GM23248 (cell line): ENCODE results near the gene OTP.

Experiments used
- EZH2 ChIP-seq: fragments of 200-600 bp; sonication (generic); IDR thresholded peaks from 2 replicates; pipeline ENCODE4 v1.6.1; 2018; ENCODE audit warnings: antibody characterized with exemption, mild to moderate bottlenecking; ENCODE audit not compliant: insufficient read depth, poor library complexity, severe bottlenecking
- EZH2phosphoT487 ChIP-seq: fragments of 200-600 bp; sonication (generic); IDR thresholded peaks from 2 replicates; pipeline ENCODE4 v1.6.1; 2018; ENCODE audit warnings: antibody characterized with exemption, moderate library complexity, mild to moderate bottlenecking, low read depth; ENCODE audit not compliant: insufficient read depth

DNA sequence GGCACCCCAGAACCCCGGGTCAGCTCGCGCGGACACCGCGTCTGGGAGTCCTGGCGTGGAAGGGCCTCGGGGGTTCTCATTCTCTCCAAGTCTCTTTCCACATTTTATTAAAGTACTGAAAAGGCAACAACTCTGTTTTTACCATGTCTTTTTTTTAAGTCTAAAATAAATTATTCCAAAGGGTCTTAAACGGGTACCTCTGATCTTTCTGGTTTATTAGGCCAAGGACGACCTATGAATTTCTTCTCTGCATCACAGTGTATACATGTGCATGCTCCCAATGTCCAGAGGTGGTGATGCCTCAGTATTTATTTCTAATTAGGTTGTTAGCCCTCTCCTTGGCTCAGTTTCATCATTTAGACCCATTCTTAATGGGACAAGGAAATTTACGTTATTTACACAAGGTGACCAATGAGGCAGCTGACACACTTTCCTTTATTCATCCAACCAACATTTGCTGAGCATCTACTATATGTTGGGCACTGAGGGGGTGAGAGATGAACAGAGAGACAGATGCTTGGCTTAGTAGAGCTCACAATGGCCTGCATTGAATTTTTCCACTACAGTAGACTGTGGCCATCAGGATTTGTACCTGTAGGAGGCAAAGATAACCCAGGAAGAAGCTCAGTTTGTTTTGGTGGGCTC is 7.6 kb upstream of the OTP start:
- TF ChIP-seq EZH2 (peak; percentile 61), EZH2phosphoT487 (no peak)
